HepG2 (cell line): ENCODE data around the gene PAM16. TPM values are rescaled to one million over a fixed set of nuclear protein-coding genes. Genes with fewer than 3 reads are reported as not detected.

Source experiments
- ARNTL ChIP-seq: sonication (generic); formaldehyde crosslinking; IDR thresholded peaks from 2 replicates; pipeline ENCODE4 v1.4.0; 2020; ENCODE audit warnings: mild to moderate bottlenecking, missing genetic modification reagents
- CBX1 ChIP-seq: IDR thresholded peaks from one replicate; pipeline ENCODE4 v1.6.1; 2016; ENCODE audit warnings: antibody characterized with exemption, low read depth
- CBX5 ChIP-seq: sonication (generic); formaldehyde crosslinking; IDR thresholded peaks from 2 replicates; pipeline ENCODE4 v1.4.0; 2020; ENCODE audit warnings: missing genetic modification reagents, borderline replicate concordance
- EEA1 ChIP-seq: sonication (generic); formaldehyde crosslinking; IDR thresholded peaks from 2 replicates; pipeline ENCODE4 v1.5.1; 2020; ENCODE audit warnings: mild to moderate bottlenecking, missing genetic modification reagents, borderline replicate concordance
- FOXC1 ChIP-seq: sonication (generic); formaldehyde crosslinking; IDR thresholded peaks from 2 replicates; pipeline ENCODE4 v1.8.0; 2022; ENCODE audit warnings: mild to moderate bottlenecking, missing genetic modification reagents, borderline replicate concordance
- GTF2F1 ChIP-seq: fragments of 150-350 bp; IDR thresholded peaks from 2 replicates; pipeline ENCODE4 v1.6.1; 2014; ENCODE audit warnings: low read length
- IKZF4 ChIP-seq: sonication (generic); formaldehyde crosslinking; IDR thresholded peaks from 2 replicates; pipeline ENCODE4 v1.5.1; 2020; ENCODE audit warnings: borderline replicate concordance, mild to moderate bottlenecking, low read depth, missing genetic modification reagents; ENCODE audit errors: not compliant biosample characterization
- IRX3 ChIP-seq: sonication (generic); formaldehyde crosslinking; IDR thresholded peaks from 2 replicates; pipeline ENCODE4 v1.8.1; 2023; ENCODE audit warnings: mild to moderate bottlenecking, low read depth, missing genetic modification reagents, borderline replicate concordance
- ISL2 ChIP-seq: sonication (generic); formaldehyde crosslinking; IDR thresholded peaks from 2 replicates; pipeline ENCODE4 v1.5.0; 2020; ENCODE audit warnings: missing genetic modification reagents
- KLF15 ChIP-seq: sonication (generic); formaldehyde crosslinking; IDR thresholded peaks from 2 replicates; pipeline ENCODE4 v1.8.1; 2023; ENCODE audit warnings: borderline replicate concordance, mild to moderate bottlenecking, inconsistent platforms, missing genetic modification reagents, mixed read lengths
- MEIS2 ChIP-seq: sonication (generic); formaldehyde crosslinking; IDR thresholded peaks from 2 replicates; pipeline ENCODE4 v1.9.0; 2021; ENCODE audit warnings: mild to moderate bottlenecking, missing genetic modification reagents
- PHF20 ChIP-seq: sonication (generic); formaldehyde crosslinking; IDR thresholded peaks from 2 replicates; pipeline ENCODE4 v1.5.0; 2020; ENCODE audit warnings: mild to moderate bottlenecking, missing genetic modification reagents
- REPIN1 ChIP-seq: sonication (generic); formaldehyde crosslinking; IDR thresholded peaks from 2 replicates; pipeline ENCODE4 v1.8.0; 2022; ENCODE audit warnings: missing genetic modification reagents, low read depth, mild to moderate bottlenecking, borderline replicate concordance
- SNAPC5 ChIP-seq: sonication (generic); formaldehyde crosslinking; IDR thresholded peaks from 2 replicates; pipeline ENCODE4 v1.8.1; 2023; ENCODE audit warnings: mild to moderate bottlenecking, missing genetic modification reagents, borderline replicate concordance
- TBL1XR1 ChIP-seq: fragments of 150-350 bp; IDR thresholded peaks from 2 replicates; pipeline ENCODE4 v1.6.1; 2014; ENCODE audit warnings: borderline replicate concordance, low read length; ENCODE audit not compliant: partially characterized antibody
- TBP ChIP-seq: sonication (generic); formaldehyde crosslinking; IDR thresholded peaks from 2 replicates; pipeline ENCODE4 v1.5.0; 2020; ENCODE audit warnings: missing genetic modification reagents
- ZNF143 ChIP-seq: sonication (generic); formaldehyde crosslinking; IDR thresholded peaks from 2 replicates; pipeline ENCODE4 v1.4.0; 2020; ENCODE audit warnings: missing genetic modification reagents
- ZNF207 ChIP-seq: fragments of 450-650 bp; IDR thresholded peaks from 2 replicates; pipeline ENCODE4 v1.6.1; 2016; ENCODE audit warnings: antibody characterized with exemption, borderline replicate concordance
- ZNF33B ChIP-seq: sonication (generic); formaldehyde crosslinking; IDR thresholded peaks from 2 replicates; pipeline ENCODE4 v1.5.1; 2020; ENCODE audit warnings: mild to moderate bottlenecking, missing genetic modification reagents
- ZNF557 ChIP-seq: sonication (generic); formaldehyde crosslinking; IDR thresholded peaks from 2 replicates; pipeline ENCODE4 v1.4.0; 2020; ENCODE audit warnings: missing genetic modification reagents
- ZNF639 ChIP-seq: conservative IDR thresholded peaks from 2 replicates; pipeline ENCODE4 v1.6.1; 2018; ENCODE audit warnings: missing genetic modification reagents
- ZNF687 ChIP-seq: sonication (generic); formaldehyde crosslinking; IDR thresholded peaks from 2 replicates; pipeline ENCODE4 v1.5.1; 2020; ENCODE audit warnings: mild to moderate bottlenecking, missing genetic modification reagents, moderate library complexity
- ZUFSP ChIP-seq: sonication (generic); formaldehyde crosslinking; IDR thresholded peaks from 2 replicates; pipeline ENCODE4 v1.9.0; 2021; ENCODE audit warnings: missing genetic modification reagents, mild to moderate bottlenecking, borderline replicate concordance
- polyA plus RNA-seq, 8 experiments: library from polyadenylated mRNA; depleted of rRNA in 3 of 8; stranded (reverse) in 7 of 8; unstranded in 1 of 8; fragments of >200 nt; fragmentation: Illumina TruSeq in 4 of 8; extraction: Trizol in 4 of 8; gene quantifications; 2 replicates each; pipeline versions ENCODE4 v1.2.1 to v1.2.3, GENCODE V29; 2011 to 2016; ENCODE audit warnings: low read depth in 4 of 8, missing spikeins in 1 of 8, mixed read lengths in 1 of 8; ENCODE audit not compliant: insufficient read depth in 1 of 8
- total RNA-seq, 5 experiments: library from RNA; depleted of rRNA; stranded (reverse); fragments of >200 nt; fragmentation: Illumina TruSeq; extraction: Trizol; gene quantifications; 2 replicates each; pipeline ENCODE4 v1.2.3, GENCODE V29; 2016; ENCODE audit warnings: low read depth in 1 of 5

PAM16 gene
- total and polyA plus RNA-seq, 2 of the 13 experiments (the other 11 are each of a cell fraction or from before 2014, with no cell fraction given), result 51.5 to 51.8 TPM

GRCh38 chr16:4328046-4328781, 22.9 kb downstream of the PAM16 start (continued):
- no peak for TF ChIP-seq ARNTL
- peak; percentile 47; the same call in 1 of the 2 replicates for TF ChIP-seq REPIN1
- TF ChIP-seq ZNF557 (CRISPR knock-in tag), result no peak
- no peak for TF ChIP-seq IRX3
- no peak for TF ChIP-seq SNAPC5
- TF ChIP-seq ZNF33B (CRISPR knock-in tag), result no peak
- no peak for TF ChIP-seq ZNF639 (CRISPR knock-in tag)
- TF ChIP-seq MEIS2 (CRISPR knock-in tag), result no peak
- TF ChIP-seq FOXC1 (CRISPR knock-in tag), result no peak
- TF ChIP-seq EEA1 (CRISPR knock-in tag), result no peak
- TF ChIP-seq CBX1, result no peak
- no peak for TF ChIP-seq GTF2F1
- peak; percentile 39; the same call in 1 of the 2 replicates for TF ChIP-seq ISL2 (CRISPR knock-in tag)
- peak; percentile 87 for TF ChIP-seq ZNF687 (CRISPR knock-in tag)
- peak; percentile 35 for TF ChIP-seq ZNF143 (CRISPR knock-in tag)
- peak; percentile 65; the same call in 1 of the 2 replicates for TF ChIP-seq CBX5
- no peak for TF ChIP-seq TBP (CRISPR knock-in tag)
- no peak for TF ChIP-seq ZNF207
- TF ChIP-seq KLF15, result no peak
- TF ChIP-seq PHF20 (CRISPR knock-in tag), result no peak
- no peak for TF ChIP-seq TBL1XR1
- no peak for TF ChIP-seq IKZF4 (CRISPR knock-in tag)
- TF ChIP-seq ZUFSP, result no peak
